Pancreas (tissue), 10 donors: ENCODE data around the gene PAX3. TPM values are rescaled to one million over a fixed set of nuclear protein-coding genes. Genes with fewer than 3 reads are reported as not detected.

Experiments
- ATAC-seq, 4 donors: fragments of 200-7000 bp; cut with Tn5 transposase; one replicate each; pipeline versions ENCODE4 v1.8.0 to v1.9.1; 2020; ENCODE audit warnings: mild to moderate bottlenecking in 4 of 4, moderate library complexity in 4 of 4
- DNase-seq, 6 donors: peaks; one replicate each; pipeline ENCODE4 v3.0.0-alpha.2; 2020
- FAIRE-seq: peaks from 2 replicates; lab custom pipeline; 2012; peaks lifted over from hg19 to GRCh38; lab: Jason Lieb, UNC
- H3K27ac ChIP-seq, 4 donors: fragments of 200-600 bp; sonication (generic); 1 replicate in 3 of 4; 2 replicates in 1 of 4; pipeline versions ENCODE4 v1.5.0 to v1.8.0; 2020
- H3K27me3 ChIP-seq, 4 donors: fragments of 200-600 bp; one replicate each; pipeline ENCODE4 v1.8.0; 2021
- H3K36me3 ChIP-seq, 3 donors: fragments of 200-600 bp; sonication (generic) in 1 of 3; one replicate each; pipeline versions ENCODE4 v1.5.0 to v1.8.0; 2020 to 2021
- H3K4me1 ChIP-seq, 3 donors: fragments of 200-600 bp; one replicate each; pipeline ENCODE4 v1.8.0; 2021
- H3K4me3 ChIP-seq, 4 donors: fragments of 200-600 bp; sonication (generic) in 2 of 4; one replicate each; pipeline versions ENCODE4 v1.5.0 to v1.8.0; 2020 to 2021
- H3K9me3 ChIP-seq, 4 donors: fragments of 200-600 bp; one replicate each; pipeline ENCODE4 v1.8.0; 2021
- CTCF ChIP-seq, 4 donors: fragments of 200-600 bp; sonication (generic) in 3 of 4; IDR thresholded peaks; one replicate each; pipeline versions ENCODE4 v1.5.0 to v1.8.0; 2021; ENCODE audit warnings: antibody characterized with exemption in 4 of 4
- WGBS, 2 donors: extraction: QIAGEN DNeasy Blood & Tissue Kit; methylation state at CpG; one replicate each; pipeline ENCODE4 v1.1.7; 2013; 5-methylcytosine and 5-hydroxymethylcytosine counted together
- intact Hi-C, 3 donors: fragments of 100-400 bp; cut with DNase I; formaldehyde crosslinking; loops; one replicate each; pipeline versions ENCODE4 v1.11.1 to v1.14.2; 2022
- polyA plus RNA-seq, 2 donors: library from polyadenylated mRNA; stranded (reverse); fragments of 200-250 nt; gene quantifications; one replicate each; pipeline ENCODE4 v1.2.3, GENCODE V29; 2013
- total RNA-seq, 6 donors: library from RNA; stranded (reverse); fragmentation: NEBNext Ultra II Directional in 4 of 6; extraction: Animal tissue kit (Norgen Biotek cat#: 25700) in 4 of 6; gene quantifications; one replicate each; pipeline versions ENCODE4 v1.2.1 to v1.2.4, GENCODE V29; 2021 to 2023
- donor health status: healthy with polysubstance abuse.
- donor health status: DM: no; HTN: no; CAD: no; lungs with moderate emphysema.
- donor health status: DM: no; HTN: no; CAD: no.
- donor health status: control.
- donor health status: control.
- donor health status: Bipolar disorder and iron deficiency.
- donor health status: DM: yes; HTN: yes; CAD: no.
- donor health status: DM: no; HTN: no; CAD: no.
- donor health status: DM: no; HTN: no; CAD: no.
- donor health status: DM: yes; HTN: yes; CAD: no.

PAX3 gene
- total and polyA plus RNA-seq, 8 donors: not detected

- no peak for TF ChIP-seq CTCF (IDR thresholded peaks at IDR 0.05)
- DNase-seq (no peak), ATAC-seq (no peak), FAIRE-seq (no peak)
- WGBS, 2 donors: 6 to 7% methylated on average over 36 of the region's 36 CpGs
- Histone ChIP-seq H3K27me3 (peaks cover 3 to 68% (median 14%) of the 10 kb centered on the region in 4 donors), H3K4me3 (no peak overlapping the region), H3K4me1 (peaks cover 0 to 11% (median 0%) of the 10 kb centered on the region in 3 donors), H3K27ac (no peak overlapping the region), H3K36me3 (no peaks in the 10 kb centered on the region), H3K9me3 (no peaks in the 10 kb centered on the region)
- intact Hi-C loops: no loop called here
Measured at GRCh38 chr2:222293660-222294630, 4.9 kb downstream of the PAX3 start.

GRCh38 chr2:222292149-222293134 lies 6.4 kb downstream of the PAX3 start:
- no peak for FAIRE-seq
- Histone ChIP-seq H3K27ac (no peak overlapping the region), H3K9me3 (no peaks in the 10 kb centered on the region), H3K36me3 (no peaks in the 10 kb centered on the region), H3K27me3 (peaks cover 3 to 71% (median 15%) of the 10 kb centered on the region in 4 donors), H3K4me1 (peaks cover 0 to 11% (median 0%) of the 10 kb centered on the region in 3 donors), H3K4me3 (no peak overlapping the region)
- TF ChIP-seq CTCF (IDR thresholded peaks at IDR 0.05): no peak
- intact Hi-C loops: no loop called here
- DNase-seq: no peak
- whole genome bisulfite sequencing, 2 donors: 12 to 18% methylated on average over 14 of the region's 14 CpGs
- ATAC-seq: no peak

DNA sequence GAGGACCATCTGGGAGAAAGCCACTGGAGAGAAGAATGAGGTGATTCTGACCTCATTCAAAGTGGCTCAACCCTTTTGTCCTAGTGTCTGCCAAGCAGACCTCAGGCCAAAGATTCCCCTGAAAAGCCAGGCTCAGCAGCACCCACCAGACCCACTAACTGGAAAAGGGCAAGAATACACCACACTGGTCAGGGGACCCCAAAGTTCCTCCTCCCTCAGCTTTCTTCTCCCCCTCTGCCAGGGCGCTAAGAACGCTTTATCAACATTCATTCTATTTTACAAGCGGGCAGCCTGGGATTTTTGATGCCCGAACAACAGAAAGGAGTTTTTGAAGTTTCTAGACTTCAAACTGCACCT lies 7.3 kb downstream of the PAX3 start:
- no peak for DNase-seq
- ATAC-seq: no peak
- WGBS, 2 donors: 2 to 11% methylated on average over 4 of the region's 4 CpGs
- H3K9me3 ChIP-seq: no peaks in the 10 kb centered on the region
- H3K4me1 ChIP-seq: peaks cover 0 to 11% (median 0%) of the 10 kb centered on the region in 3 donors
- no peak overlapping the region for H3K4me3 ChIP-seq
- intact Hi-C loops: no loop called here
- no peak for FAIRE-seq
- peaks cover 3 to 73% (median 16%) of the 10 kb centered on the region in 4 donors for H3K27me3 ChIP-seq
- H3K27ac ChIP-seq: no peak overlapping the region
- TF ChIP-seq CTCF (IDR thresholded peaks at IDR 0.05): no peak
- no peaks in the 10 kb centered on the region for H3K36me3 ChIP-seq

GRCh38 chr2:222290736-222291484 lies 7.9 kb downstream of the PAX3 start:
- TF ChIP-seq CTCF (IDR thresholded peaks at IDR 0.05): no peak
- Histone ChIP-seq H3K9me3 (no peaks in the 10 kb centered on the region), H3K36me3 (no peaks in the 10 kb centered on the region), H3K27me3 (peaks cover 7 to 73% (median 14%) of the 10 kb centered on the region in 4 donors), H3K4me3 (no peak overlapping the region), H3K4me1 (peaks cover 0 to 6% (median 0%) of the 10 kb centered on the region in 3 donors), H3K27ac (no peak overlapping the region)
- peak in 1 of 6 donors; percentile 55 for DNase-seq
- no peak for FAIRE-seq
- no peak for ATAC-seq
- 5 to 6% methylated on average over 39 to 45 of the region's 45 CpGs for WGBS, 2 donors
- intact Hi-C loops: no loop called here
